Measurements from ENCODE around the gene ZNF800. TPM values are rescaled to one million over a fixed set of nuclear protein-coding genes. Genes with fewer than 3 reads are reported as not detected.
"Not testable (repeated sequence)": the region's sequence is repeated elsewhere in the genome, so short reads cannot be mapped to it uniquely, and the experiment has no call there.

Gene ZNF800
- 42.3 and 42.4 TPM in 2 replicates for total RNA-seq

- intact Hi-C loops (cut with micrococcal nuclease), result loop anchor here (1.0 to 2.0 kb wide), 6 partner anchors 22 to 260 kb away; partner anchors contain the start of genes ARF5 and SND1
Observed at GRCh38 chr7:127392566-127393367, at the start of gene ZNF800. TSS of gene ZNF800 (minus strand) at chr7:127392708. CDS start at chr7:127391557, 1,151 bp downstream.

- intact Hi-C loops (cut with micrococcal nuclease), result no loop called here
Observed at GRCh38 chr7:127440206-127440605, 47.7 kb upstream of the ZNF800 start.

- intact Hi-C loops (cut with micrococcal nuclease), result no loop called here
Observed at GRCh38 chr7:127438836-127439235, 46.3 kb upstream of the ZNF800 start.

GRCh38 chr7:127437837-127438236, 45.3 kb upstream of the ZNF800 start:
- intact Hi-C loops (cut with micrococcal nuclease), result no loop called here

GRCh38 chr7:127437241-127437640, 44.7 kb upstream of the ZNF800 start:
- intact Hi-C loops (cut with micrococcal nuclease), result no loop called here

GRCh38 chr7:127429281-127429680, 36.8 kb upstream of the ZNF800 start:
- intact Hi-C loops (cut with micrococcal nuclease), result not testable (repeated sequence)

- intact Hi-C loops (cut with micrococcal nuclease), result no loop called here
Observed at GRCh38 chr7:127419196-127419595, 26.7 kb upstream of the ZNF800 start.

GRCh38 chr7:127418459-127418858, 26.0 kb upstream of the ZNF800 start:
- intact Hi-C loops (cut with micrococcal nuclease), result no loop called here

- intact Hi-C loops (cut with micrococcal nuclease), result no loop called here
Observed at GRCh38 chr7:127417346-127417745, 24.8 kb upstream of the ZNF800 start.

GRCh38 chr7:127415060-127415742, 22.7 kb upstream of the ZNF800 start:
- intact Hi-C loops (cut with micrococcal nuclease), result no loop called here

- intact Hi-C loops (cut with micrococcal nuclease), result loop anchor here (1.0 kb wide), 3 partner anchors 9 to 33 kb away; no protein-coding TSS in a partner anchor
Observed at GRCh38 chr7:127413962-127414361, 21.5 kb upstream of the ZNF800 start.

- intact Hi-C loops (cut with micrococcal nuclease), result no loop called here
Observed at GRCh38 chr7:127413326-127413725, 20.8 kb upstream of the ZNF800 start.

- intact Hi-C loops (cut with micrococcal nuclease), result no loop called here
Observed at GRCh38 chr7:127411176-127411575, 18.7 kb upstream of the ZNF800 start.

GRCh38 chr7:127409629-127410028, 17.1 kb upstream of the ZNF800 start:
- intact Hi-C loops (cut with micrococcal nuclease), result loop anchor here (5.0 kb wide), 1 partner anchor 62 kb away; no protein-coding TSS in a partner anchor

GRCh38 chr7:127404286-127405072, 12.0 kb upstream of the ZNF800 start:
- intact Hi-C loops (cut with micrococcal nuclease), result loop anchor here (1.0 to 5.0 kb wide), 2 partner anchors 10 to 57 kb away; no protein-coding TSS in a partner anchor

- intact Hi-C loops (cut with micrococcal nuclease), result no loop called here
Observed at GRCh38 chr7:127396184-127396583, 3.7 kb upstream of the ZNF800 start.

GRCh38 chr7:127395104-127395503, 2.6 kb upstream of the ZNF800 start:
- intact Hi-C loops (cut with micrococcal nuclease), result not testable (repeated sequence)

GRCh38 chr7:127393368-127394058, 1.0 kb upstream of the ZNF800 start:
- intact Hi-C loops (cut with micrococcal nuclease), result loop anchor here (1.0 to 2.0 kb wide), 2 partner anchors 21 to 47 kb away; no protein-coding TSS in a partner anchor

- intact Hi-C loops (cut with micrococcal nuclease), result loop anchor here (1.0 to 2.0 kb wide), 5 partner anchors 45 to 260 kb away; partner anchors contain the start of genes ARF5 and SND1
Observed at GRCh38 chr7:127392182-127392565, 334 bp downstream of the ZNF800 start.

- intact Hi-C loops (cut with micrococcal nuclease), result loop anchor here (1.0 to 2.0 kb wide), 5 partner anchors 45 to 261 kb away; partner anchors contain the start of genes ARF5 and SND1
Observed at GRCh38 chr7:127391591-127392181, 822 bp downstream of the ZNF800 start.

All from T-helper 2 cell treated with Interferon-gamma antibody and Interleukin-4, amounts not matched to agents 100 ng/mL and 5 ng/mL, for 36 hours (primary cell).